Fibroblast of pulmonary artery (primary cell): ENCODE measurements around the gene FAM237A.

Experiments used
- DNase-seq: peaks from one replicate; pipeline ENCODE4 v3.0.0-alpha.2; 2010; ENCODE audit warnings: low read depth
- H3K4me3 ChIP-seq: replicated peaks from 2 replicates; pipeline ENCODE4 v1.5.1; 2011; ENCODE audit warnings: low read depth, mild to moderate bottlenecking, control low read depth, low read length, moderate library complexity
- CTCF ChIP-seq: IDR thresholded peaks from 2 replicates; pipeline ENCODE4 v1.5.1; 2011; ENCODE audit warnings: mild to moderate bottlenecking, control low read depth, low read length, inconsistent platforms; ENCODE audit errors: missing control alignments

FAM237A gene

DNA sequence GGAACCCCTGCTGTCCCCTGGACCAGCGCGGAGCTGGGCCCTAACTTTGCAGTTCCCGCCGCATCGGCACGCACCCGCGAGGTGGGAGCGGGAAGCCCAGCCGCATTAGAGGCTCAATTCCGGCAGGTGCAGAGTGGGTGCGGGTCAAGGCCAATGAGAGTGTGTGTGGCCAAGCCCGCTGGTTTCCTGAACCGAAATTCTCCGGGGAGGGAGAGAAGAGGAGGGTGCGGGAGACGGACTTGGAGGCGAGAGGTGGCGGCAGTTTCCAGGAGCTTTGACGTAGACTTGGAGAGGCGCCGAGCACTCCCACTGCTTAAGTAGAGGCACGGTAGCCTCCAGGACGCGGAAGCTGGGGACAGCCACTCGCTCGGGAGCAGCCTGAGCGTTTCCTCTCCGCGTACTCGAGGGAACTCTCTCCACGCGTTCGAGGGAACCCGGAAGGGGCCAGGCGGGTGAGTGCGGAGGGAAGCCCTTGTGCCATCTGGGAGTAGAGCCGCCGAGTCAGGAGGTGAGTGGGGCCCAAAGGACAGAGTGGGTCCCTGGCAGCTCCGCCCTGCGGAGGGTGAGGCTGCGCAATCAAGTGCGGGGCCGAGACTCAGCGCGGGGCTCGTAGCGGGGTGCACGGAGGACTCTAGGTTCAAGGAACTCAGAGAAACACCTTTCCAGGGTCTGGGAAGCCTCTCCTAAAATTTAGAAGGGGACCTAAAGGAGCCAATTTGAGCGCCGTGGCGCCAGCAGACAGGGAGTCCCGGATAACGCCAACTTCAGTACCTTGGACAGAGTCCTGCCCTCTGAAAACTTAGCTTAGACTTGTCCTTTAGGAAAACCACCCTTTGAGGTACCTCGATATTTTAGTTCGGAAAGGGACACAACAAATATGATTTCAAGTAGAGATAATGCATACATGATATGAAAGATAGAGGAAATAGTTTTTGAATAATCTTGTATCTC is at the start of gene FAM237A:
FAM237A (plus strand) TSS at position 413 of the 951 bp plus-strand sequence. CDS start 1,750 bp downstream, outside the sequence.
- H3K4me3 ChIP-seq: no peak within 1 kb of the TSS
- TF ChIP-seq CTCF: no peak
- DNase-seq: peak; percentile 80

DNA sequence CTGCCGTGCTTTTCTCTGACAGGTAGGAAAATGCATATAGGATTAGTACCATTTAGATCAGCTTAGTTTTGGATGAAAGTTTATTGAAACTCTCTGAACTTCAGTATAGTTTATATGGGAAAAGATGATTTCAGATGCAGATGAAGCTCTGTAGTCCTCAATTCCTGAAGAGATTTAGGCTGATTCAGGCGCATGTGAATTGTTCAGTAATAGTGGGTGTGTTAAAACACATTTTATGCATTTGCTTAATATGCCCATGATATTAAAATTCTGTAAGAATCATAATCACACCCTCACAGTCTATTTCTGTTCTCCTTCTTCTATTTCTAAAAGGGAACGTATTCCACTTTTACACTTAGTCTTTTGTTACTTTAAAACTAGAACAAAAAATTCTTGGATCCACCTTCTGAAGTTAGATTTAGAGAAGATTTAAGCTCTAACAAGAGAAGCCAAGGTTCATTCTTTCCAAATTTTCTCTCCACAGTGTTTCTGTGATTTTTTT is 44.5 kb upstream of the FAM237A start:
- DNase-seq: no peak
- TF ChIP-seq CTCF: no peak
- no peak overlapping the region for H3K4me3 ChIP-seq

DNA sequence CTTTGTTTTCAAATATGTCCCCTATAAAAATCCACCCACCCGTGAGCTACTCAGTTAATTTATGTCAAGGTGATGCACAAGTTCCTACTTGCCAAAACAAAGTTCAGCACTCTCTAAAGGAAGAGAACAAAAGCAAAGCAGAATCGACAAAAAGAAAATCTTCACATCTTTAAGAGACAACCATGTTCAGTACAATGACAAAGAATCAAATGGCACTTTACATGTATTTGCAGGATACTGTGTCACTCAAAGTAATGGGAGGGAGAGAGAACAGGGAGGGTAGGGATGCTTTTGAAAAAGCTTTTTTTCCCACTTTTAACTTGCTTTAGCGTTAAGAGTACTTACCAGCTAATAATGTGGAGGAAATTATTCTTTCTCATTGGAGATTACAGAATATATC is 39.0 kb upstream of the FAM237A start:
- no peak for DNase-seq
- TF ChIP-seq CTCF: no peak
- H3K4me3 ChIP-seq: no peak overlapping the region

DNA sequence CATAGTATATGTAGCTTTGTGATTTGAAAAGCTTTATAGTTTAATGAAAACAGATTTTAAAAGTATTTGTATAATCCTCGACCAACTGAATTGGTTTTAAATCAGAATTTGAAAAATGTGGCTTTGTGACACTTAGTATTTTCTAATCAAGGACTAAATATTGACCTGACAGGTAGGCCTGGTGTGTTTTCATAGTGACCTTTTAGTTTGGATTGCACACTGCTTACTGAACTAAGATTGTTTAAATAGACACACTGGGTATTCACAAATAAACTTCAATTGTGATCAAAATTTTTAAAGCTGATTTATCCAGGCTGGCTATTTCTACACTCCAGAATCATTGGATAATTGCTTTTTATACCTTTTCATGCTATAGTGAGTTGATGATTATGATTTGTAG is 31.8 kb upstream of the FAM237A start:
- H3K4me3 ChIP-seq: no peak overlapping the region
- no peak for DNase-seq
- no peak for TF ChIP-seq CTCF

DNA sequence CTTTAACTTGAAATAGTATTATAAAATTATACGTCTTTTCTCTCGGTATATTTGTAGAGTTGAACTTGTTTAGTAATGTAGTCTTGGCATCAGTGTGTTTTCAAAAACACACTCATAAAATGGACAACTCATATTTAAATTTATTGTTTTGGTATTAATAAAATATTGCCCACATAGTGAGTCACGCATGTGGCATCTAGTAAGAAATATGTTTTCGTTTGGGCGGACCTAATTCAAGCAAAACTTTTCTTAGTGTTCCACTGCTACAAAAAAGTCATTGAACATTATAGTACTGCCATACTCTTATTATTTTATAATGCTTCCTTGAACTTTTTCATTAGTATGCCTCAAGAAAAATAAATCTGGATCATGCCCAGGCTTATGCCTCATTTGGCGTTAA is 31.1 kb upstream of the FAM237A start:
- no peak for TF ChIP-seq CTCF
- DNase-seq: no peak
- H3K4me3 ChIP-seq: no peak overlapping the region

- no peak for TF ChIP-seq CTCF
- no peak overlapping the region for H3K4me3 ChIP-seq
- no peak for DNase-seq
These were observed 30.6 kb upstream of the FAM237A start for GRCh38 chr2:206611736-206612135.

GRCh38 chr2:206614811-206615210 is 27.5 kb upstream of the FAM237A start:
- no peak overlapping the region for H3K4me3 ChIP-seq
- no peak for TF ChIP-seq CTCF
- DNase-seq: peak; percentile 14
